ENCODE measurements around the gene EEF1E1. TPM values are rescaled to one million over a fixed set of nuclear protein-coding genes. Genes with fewer than 3 reads are reported as not detected.

The EEF1E1 gene
- total RNA-seq, 1 experiment from 2014 or later = 72.5 TPM

- no peak for DNase-seq
- Histone ChIP-seq H3K27ac (no peak overlapping the region), H3K27me3 (no peaks in the 10 kb centered on the region), H3K36me3 (peaks cover 5% of the 10 kb centered on the region), H3K9me3 (replicated peaks) (no peaks in the 10 kb centered on the region), H3K4me3 (no peak overlapping the region), H3K4me1 (no peaks in the 10 kb centered on the region; the same call in 1 of the 2 replicates)
Observed at GRCh38 chr6:8080362-8081151, 21.8 kb downstream of the EEF1E1 start.

GRCh38 chr6:8079126-8079525 lies 23.2 kb downstream of the EEF1E1 start:
- Histone ChIP-seq H3K9me3 (replicated peaks) (no peaks in the 10 kb centered on the region), H3K36me3 (peaks cover 5% of the 10 kb centered on the region), H3K4me3 (no peak overlapping the region), H3K27me3 (no peaks in the 10 kb centered on the region), H3K4me1 (no peaks in the 10 kb centered on the region), H3K27ac (no peak overlapping the region)
- DNase-seq = no peak

DNA sequence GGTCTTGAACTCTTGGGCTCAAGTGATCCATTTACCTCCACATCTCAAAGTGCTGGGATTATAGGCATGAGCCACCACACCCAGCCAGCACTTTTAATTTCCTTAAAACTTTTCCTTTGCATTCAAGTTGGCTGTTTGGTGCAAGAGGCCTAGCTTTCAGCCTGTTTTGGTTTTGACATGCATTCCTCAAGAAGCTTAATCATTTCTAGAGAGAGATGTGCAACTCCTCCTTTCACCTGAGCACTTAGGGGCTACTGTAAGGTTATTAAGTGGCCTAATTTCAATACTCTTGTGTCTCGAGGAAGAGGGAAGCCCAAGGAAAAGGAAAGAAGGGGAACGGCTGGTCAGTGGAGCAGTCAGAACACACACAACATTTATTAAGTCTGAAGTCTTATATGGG lies 24.4 kb downstream of the EEF1E1 start:
- Histone ChIP-seq H3K4me1 (no peaks in the 10 kb centered on the region), H3K4me3 (no peak overlapping the region), H3K36me3 (peaks cover 5% of the 10 kb centered on the region), H3K27ac (no peak overlapping the region), H3K27me3 (no peaks in the 10 kb centered on the region), H3K9me3 (replicated peaks) (no peaks in the 10 kb centered on the region)
- DNase-seq = no peak

DNA sequence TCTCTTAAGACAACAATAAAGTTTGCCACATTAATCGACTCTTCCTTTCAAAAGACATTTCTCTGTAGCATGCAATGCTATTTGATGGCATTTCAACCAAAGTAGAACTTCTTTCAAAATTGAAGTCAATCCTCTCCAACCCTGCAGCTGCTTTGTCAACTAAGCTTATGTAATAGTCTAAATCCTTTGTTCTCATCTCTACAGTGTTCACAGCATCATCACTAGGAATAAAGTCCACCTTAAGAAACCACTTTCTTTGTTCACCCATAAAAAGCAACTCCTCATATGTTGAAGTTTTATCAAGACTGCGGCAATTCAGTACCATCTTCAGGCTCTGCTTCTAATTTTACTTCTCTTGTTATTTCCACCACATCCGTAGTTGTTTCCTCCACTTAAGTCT lies 26.6 kb downstream of the EEF1E1 start:
- Histone ChIP-seq H3K9me3 (replicated peaks) (no peaks in the 10 kb centered on the region), H3K27me3 (no peaks in the 10 kb centered on the region), H3K4me1 (no peaks in the 10 kb centered on the region), H3K36me3 (peaks cover 5% of the 10 kb centered on the region), H3K4me3 (no peak overlapping the region), H3K27ac (no peak overlapping the region)
- no peak for DNase-seq

DNA sequence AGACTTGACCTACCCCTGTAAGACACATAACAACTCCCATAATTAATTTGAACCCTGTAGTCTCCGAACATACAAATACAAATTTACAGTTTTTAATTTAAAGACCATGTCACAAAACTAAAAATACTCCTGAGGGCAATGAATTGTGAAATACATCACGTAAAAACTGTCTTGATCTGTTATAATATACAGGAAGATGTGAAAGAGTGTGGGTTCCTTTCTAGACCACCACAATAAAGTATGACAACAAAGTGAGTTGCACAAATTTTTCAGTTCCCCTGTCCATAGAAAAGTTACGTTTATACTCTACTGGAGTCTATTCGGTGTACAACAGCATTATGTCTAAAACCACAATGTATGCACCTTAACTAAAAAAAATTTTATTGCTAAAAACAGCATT lies 27.2 kb downstream of the EEF1E1 start:
- no peak overlapping the region for H3K27ac ChIP-seq
- no peak overlapping the region for H3K4me3 ChIP-seq
- H3K9me3 ChIP-seq (replicated peaks) = no peaks in the 10 kb centered on the region
- no peaks in the 10 kb centered on the region for H3K4me1 ChIP-seq
- peaks cover 5% of the 10 kb centered on the region for H3K36me3 ChIP-seq
- DNase-seq = no peak
- H3K27me3 ChIP-seq = no peaks in the 10 kb centered on the region

DNA sequence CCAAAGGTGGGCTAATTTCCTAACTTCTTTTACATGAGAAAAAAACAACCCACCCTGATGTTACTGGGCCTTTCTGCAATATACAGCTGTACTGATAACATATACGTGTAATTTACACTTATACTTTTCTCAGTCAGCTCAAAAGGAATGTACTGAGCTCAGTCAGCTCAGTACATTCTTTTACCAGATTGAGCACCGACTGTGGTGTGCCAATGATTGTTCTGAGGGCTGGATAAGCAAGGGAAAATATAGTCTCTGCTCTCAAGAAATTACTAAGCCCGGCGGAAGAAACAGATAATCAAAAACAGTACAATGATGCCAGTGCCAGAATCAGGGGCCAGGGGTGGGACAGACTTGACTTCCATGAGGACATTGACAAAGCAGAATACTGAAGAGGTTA lies 28.1 kb downstream of the EEF1E1 start:
- Histone ChIP-seq H3K9me3 (replicated peaks) (no peaks in the 10 kb centered on the region), H3K4me1 (no peaks in the 10 kb centered on the region), H3K4me3 (no peak overlapping the region), H3K27me3 (no peaks in the 10 kb centered on the region), H3K36me3 (peaks cover 2% of the 10 kb centered on the region), H3K27ac (no peak overlapping the region)
- no peak for DNase-seq

DNA sequence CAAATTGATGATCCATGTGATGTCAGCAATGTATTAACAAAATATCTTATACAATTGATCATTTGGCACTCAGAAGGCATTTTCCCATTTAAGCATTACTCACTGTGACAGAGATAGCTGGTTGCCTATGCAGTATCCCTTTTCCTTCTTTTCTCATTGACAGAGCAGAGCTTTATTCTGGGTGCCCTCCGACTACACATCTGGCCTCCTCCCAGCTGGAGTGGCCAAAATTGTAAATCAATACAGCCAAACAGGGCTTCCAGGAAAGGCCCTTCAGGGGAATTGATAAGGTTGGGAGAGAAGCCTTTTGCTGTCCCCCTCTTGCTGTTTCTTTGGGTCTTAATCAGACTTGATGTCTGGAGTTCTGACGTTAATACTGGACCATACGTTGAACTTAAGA lies 28.6 kb downstream of the EEF1E1 start:
- Histone ChIP-seq H3K9me3 (replicated peaks) (no peaks in the 10 kb centered on the region), H3K36me3 (peaks cover 2% of the 10 kb centered on the region; the same call in 1 of the 2 replicates), H3K27ac (no peak overlapping the region), H3K27me3 (no peaks in the 10 kb centered on the region), H3K4me1 (no peaks in the 10 kb centered on the region), H3K4me3 (no peak overlapping the region)
- DNase-seq = no peak

DNA sequence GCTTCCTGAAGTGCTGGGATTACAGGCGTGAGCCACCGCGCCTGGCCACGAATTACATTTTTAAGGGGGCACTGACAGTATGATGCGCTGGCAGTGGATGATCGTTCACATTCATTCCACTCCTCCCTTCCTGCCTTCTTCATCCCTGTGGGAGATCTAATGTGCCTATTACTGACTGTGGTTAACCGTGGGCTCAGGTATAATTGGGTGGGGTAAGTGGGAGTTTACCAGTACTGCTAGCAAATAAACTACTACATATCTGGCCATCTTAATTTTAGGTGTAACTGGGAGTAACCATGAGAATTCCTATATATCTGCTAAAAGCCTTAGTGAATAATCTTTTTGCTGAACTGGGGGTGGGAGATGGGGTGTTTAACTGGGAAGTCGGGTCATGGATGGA lies 31.6 kb downstream of the EEF1E1 start:
- Histone ChIP-seq H3K27me3 (no peaks in the 10 kb centered on the region), H3K4me1 (no peaks in the 10 kb centered on the region), H3K9me3 (replicated peaks) (no peaks in the 10 kb centered on the region), H3K27ac (no peak overlapping the region), H3K4me3 (no peak overlapping the region), H3K36me3 (no peaks in the 10 kb centered on the region)
- no peak for DNase-seq

GRCh38 chr6:8069631-8070284 lies 32.6 kb downstream of the EEF1E1 start:
- H3K4me1 ChIP-seq = peaks cover 4% of the 10 kb centered on the region; the same call in 1 of the 2 replicates
- no peak for DNase-seq
- H3K27me3 ChIP-seq = no peaks in the 10 kb centered on the region

DNA sequence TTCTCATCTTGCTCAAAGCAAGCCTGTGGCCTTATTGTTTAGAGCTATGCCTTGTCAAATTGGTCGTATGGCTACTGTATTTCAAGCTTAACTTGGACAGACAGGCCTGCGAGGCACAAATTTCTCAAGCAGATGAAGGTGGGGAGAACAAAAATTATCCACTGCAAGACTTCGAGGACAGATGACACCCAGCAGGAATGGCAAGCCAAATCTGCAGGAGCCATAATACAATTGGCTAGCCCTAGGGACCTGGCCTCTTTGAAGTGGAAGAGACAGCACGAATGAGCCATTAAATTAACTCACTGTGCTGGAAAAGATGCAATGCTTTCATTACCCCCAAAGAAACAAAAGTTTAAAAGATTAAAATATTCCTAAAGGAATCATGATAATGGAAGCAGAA lies 33.2 kb downstream of the EEF1E1 start:
- H3K27me3 ChIP-seq = no peaks in the 10 kb centered on the region
- no peaks in the 10 kb centered on the region for H3K9me3 ChIP-seq (replicated peaks)
- no peak overlapping the region for H3K27ac ChIP-seq
- H3K4me3 ChIP-seq = no peak overlapping the region
- H3K4me1 ChIP-seq = peaks cover 6% of the 10 kb centered on the region; the same call in 1 of the 2 replicates
- DNase-seq = no peak
- no peaks in the 10 kb centered on the region for H3K36me3 ChIP-seq

More at GRCh38 chr6:8069631-8070284, 32.6 kb downstream of the EEF1E1 start:
- no peak overlapping the region for H3K4me3 ChIP-seq
- H3K27ac ChIP-seq = no peak overlapping the region
- no peaks in the 10 kb centered on the region for H3K36me3 ChIP-seq
- H3K9me3 ChIP-seq (replicated peaks) = no peaks in the 10 kb centered on the region

- DNase-seq = no peak
- Histone ChIP-seq H3K27ac (no peak overlapping the region), H3K36me3 (no peaks in the 10 kb centered on the region), H3K4me1 (peaks cover 6% of the 10 kb centered on the region; the same call in 1 of the 2 replicates), H3K27me3 (no peaks in the 10 kb centered on the region), H3K4me3 (no peak overlapping the region), H3K9me3 (replicated peaks) (no peaks in the 10 kb centered on the region)
Observed at GRCh38 chr6:8066108-8066507, 36.2 kb downstream of the EEF1E1 start.

DNA sequence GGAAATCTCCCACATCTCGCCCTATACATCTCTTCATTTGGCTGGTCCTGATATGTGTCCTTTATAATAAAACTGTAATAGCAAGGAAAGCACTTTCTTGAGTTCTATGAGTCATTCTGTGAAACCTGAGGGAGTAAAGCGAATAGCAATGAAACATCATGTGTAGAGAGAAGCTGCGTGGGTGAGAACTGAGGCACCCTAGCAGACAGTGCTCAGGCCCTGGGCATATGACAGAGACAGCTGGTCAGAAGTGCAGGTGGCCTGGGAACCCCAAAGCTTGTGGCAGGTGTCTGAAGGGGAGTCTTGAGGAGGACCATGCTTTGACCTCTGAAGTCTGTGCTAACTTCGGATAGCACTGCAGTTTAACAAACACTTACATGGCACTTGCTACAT lies 36.8 kb downstream of the EEF1E1 start:
- Histone ChIP-seq H3K4me3 (no peak overlapping the region), H3K9me3 (replicated peaks) (no peaks in the 10 kb centered on the region), H3K36me3 (no peaks in the 10 kb centered on the region), H3K27me3 (no peaks in the 10 kb centered on the region), H3K27ac (no peak overlapping the region), H3K4me1 (peaks cover 6% of the 10 kb centered on the region; the same call in 1 of the 2 replicates)
- DNase-seq = no peak

- Histone ChIP-seq H3K27me3 (no peaks in the 10 kb centered on the region), H3K27ac (peak overlapping the region; percentile 78), H3K4me3 (peak overlapping the region; percentile 74), H3K4me1 (peaks cover 6% of the 10 kb centered on the region; the same call in 1 of the 2 replicates), H3K36me3 (no peaks in the 10 kb centered on the region), H3K9me3 (replicated peaks) (no peaks in the 10 kb centered on the region)
- DNase-seq = peak in 1 of 2 experiments; percentile 24
Observed at GRCh38 chr6:8064638-8065518, 37.5 kb downstream of the EEF1E1 start.

- Histone ChIP-seq H3K4me1 (peaks cover 6% of the 10 kb centered on the region; the same call in 1 of the 2 replicates), H3K36me3 (no peaks in the 10 kb centered on the region), H3K9me3 (replicated peaks) (no peaks in the 10 kb centered on the region), H3K27me3 (no peaks in the 10 kb centered on the region), H3K4me3 (peak within 1 kb of the TSS; percentile 74), H3K27ac (peak within 1 kb of the TSS; percentile 78)
- DNase-seq = peak; percentile 95 to 97
Observed at GRCh38 chr6:8063761-8064637, 38.3 kb downstream of the EEF1E1 start, which contains the start of gene BLOC1S5. Gene BLOC1S5, minus strand, starts transcription at chr6:8064389. Its CDS starts 13 bp downstream, at chr6:8064376.
